GM20431 (cell line): Measurements from ENCODE around the gene CAP1.
"Not testable (repeated sequence)": the region's sequence is repeated elsewhere in the genome, so short reads cannot be mapped to it uniquely, and the experiment has no call there.

ENCODE experiments used
- in situ Hi-C: fragments of 300-500 bp; cut with MseI, MboI; formaldehyde crosslinking; loops from one replicate; pipeline ENCODE4 v1.15.0; 2020; ENCODE audit warnings: low sequenced_read_pairs; ENCODE audit not compliant: unreplicated experiment

CAP1 gene

DNA sequence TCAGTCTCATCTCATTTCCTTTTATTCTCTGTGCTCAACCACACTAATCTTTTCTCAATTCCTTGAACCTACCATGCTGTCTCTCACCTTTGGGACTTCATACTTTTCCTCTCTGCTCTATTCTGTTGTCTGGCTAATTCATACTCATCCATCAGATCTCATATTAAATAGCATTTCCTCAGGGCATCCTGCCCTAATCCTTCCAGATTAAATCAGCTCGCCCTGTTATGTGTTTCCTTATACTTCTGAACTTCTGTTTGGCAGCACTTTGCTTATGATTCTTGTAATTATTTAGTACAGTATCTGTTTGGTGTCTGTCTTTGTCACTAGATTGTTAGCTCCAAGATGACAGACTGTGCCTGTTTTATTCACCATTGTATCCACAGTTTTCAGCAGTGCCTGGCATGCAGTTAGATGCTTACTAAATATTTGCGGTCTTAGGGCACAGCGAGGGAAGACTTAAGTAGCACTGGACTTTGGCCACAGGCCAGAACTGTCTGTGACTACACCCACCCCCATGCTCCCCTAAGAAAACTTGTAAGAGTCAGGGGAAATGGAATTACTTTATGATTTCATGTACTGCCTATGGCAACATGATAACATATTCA is 9.9 kb upstream of the CAP1 start:
- in situ Hi-C loops = no loop called here

GRCh38 chr1:40032240-40032891 is 8.2 kb upstream of the CAP1 start:
- in situ Hi-C loops = no loop called here

DNA sequence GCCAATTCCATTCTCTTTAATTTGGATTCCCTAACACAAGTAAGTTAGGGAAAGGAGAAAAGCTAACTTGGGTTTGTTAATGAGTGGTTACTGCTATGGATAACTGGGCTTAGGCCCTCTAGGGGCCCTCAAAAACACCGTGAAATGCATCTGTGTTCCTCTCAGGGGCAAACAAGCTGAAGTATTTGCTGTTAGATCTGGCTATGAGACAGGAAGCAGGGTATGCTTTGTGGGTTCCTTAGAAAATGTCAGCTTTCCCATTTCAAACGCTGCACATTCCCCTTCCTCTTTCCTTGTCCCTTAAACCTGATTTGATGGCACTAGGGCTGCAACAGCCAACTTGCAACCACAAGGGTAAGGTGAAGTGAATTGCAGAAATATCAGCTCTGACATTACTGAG is 5.7 kb upstream of the CAP1 start:
- in situ Hi-C loops = no loop called here

- in situ Hi-C loops = no loop called here
Measured at GRCh38 chr1:40036574-40036973, 4.0 kb upstream of the CAP1 start.

- in situ Hi-C loops = not testable (repeated sequence)
Measured at GRCh38 chr1:40037254-40037653, 3.3 kb upstream of the CAP1 start.

DNA sequence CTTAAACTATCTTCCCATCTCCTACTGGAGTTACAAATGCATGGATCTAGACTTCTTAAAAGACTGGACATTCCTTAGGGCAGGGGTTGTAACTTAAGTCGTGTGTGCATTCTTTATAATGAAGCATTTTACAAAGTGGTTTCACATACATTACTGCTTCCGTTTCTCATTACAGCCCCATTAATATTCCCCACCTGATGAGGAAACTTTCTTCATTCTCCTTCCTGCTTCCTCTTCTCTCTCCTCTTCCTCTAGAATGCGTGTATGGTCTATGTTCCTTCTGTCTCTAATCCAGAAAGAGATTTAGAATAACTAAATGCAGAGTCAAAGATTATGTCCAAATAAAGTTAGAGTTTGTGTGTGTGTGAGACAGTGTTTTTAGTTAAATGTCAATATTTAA is 1.8 kb upstream of the CAP1 start:
- in situ Hi-C loops = no loop called here

DNA sequence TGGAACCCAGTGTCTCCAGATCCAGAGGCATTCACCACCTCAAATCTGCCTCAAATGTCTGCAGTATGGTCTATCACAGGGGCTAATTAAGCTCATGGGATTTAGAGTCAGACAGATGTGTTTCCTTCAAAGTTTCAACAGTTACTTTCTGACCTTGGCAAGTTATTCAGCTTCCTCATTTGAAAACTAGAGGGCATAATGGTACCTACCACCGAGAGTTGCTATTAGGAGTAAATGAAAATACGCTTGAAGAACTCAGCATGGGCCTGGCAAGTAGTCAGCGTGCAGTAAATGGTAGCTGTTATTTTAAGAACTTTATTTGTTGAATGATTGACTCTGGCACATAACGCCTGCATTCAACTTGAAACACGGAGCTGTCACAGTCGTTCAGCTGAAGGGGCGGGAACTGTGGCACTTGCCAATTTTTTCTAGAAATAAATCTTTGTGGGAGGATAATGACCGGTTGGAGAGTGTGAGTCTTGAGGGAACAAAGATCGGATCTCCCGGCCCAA is 1.2 kb upstream of the CAP1 start:
- in situ Hi-C loops = no loop called here

DNA sequence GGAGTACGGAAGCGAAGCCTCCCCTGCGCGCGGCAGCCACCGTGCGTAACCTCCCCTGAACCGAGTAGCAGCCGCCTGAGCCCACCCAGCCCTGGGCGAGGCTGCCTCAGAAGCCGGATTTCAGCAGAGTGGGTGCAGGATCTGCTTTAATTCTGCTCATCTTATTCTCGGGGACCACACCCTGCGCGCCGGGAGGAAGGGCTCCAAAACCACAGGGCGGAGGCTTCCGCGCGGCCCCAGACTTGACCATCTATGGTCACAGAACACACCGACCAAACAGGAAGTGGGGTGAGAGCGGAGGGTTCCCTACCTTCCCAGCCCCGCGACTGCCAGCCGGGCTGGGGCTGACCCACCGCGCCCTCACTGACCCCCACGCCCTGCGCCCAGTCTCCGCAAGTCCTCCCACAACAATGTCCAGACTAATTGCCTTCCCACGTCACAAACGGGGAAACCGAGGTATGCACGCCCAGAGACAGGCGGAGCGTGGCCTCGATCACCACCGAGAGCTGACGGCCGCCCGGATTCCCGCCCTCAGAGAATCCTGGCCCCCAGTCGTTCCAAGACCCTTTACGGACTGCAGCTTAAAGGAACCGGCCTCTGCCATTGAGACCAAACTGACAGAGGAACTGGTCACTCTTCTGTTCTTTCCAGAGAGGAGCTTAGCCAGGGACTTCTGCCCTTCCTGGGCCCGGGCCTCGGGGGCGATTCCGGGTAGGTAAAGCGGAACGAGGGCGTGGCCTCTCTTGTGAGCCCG is 595 bp upstream of the CAP1 start:
- in situ Hi-C loops = no loop called here

DNA sequence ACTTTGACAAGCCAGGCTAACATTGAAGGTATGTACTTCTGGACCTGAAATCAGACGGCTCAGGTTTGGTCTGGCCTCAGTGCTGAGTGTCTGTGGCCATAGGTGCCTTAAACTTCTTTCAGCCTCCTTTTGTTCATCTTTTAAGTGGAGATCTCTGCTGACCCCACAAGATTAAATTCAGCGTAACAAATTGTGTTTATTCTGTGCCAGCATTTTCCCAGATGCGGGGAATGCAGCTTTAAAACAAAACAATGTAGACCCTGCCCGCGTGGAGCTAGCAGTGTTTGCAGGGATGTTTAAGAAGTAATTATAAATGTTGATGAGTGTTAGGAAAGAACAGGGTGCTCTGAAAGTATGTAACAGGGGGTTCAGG is 923 bp downstream of the CAP1 start:
- in situ Hi-C loops = no loop called here

GRCh38 chr1:40042341-40042740 is 1.8 kb downstream of the CAP1 start:
- in situ Hi-C loops = no loop called here

DNA sequence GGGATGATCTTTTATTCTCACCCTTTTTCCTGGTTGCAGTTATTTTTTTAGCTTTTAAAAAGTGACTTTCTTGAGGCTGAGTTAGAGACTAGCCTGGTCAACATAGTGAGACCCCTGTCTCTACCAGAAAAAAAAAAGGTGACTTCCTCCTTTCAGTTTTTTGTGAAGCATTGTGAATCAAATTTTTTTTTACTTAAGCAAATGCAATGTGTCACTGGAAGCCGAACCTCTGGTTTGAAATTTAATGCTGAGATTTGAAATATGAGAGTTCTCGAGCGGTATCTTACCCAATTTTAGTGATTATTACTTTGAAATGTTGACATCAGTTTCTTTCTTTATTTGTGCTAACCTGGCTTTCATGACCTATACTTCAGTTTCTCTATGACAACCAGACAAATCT is 3.6 kb downstream of the CAP1 start:
- in situ Hi-C loops = no loop called here

- in situ Hi-C loops = no loop called here
Measured at GRCh38 chr1:40045182-40045581, 4.7 kb downstream of the CAP1 start.

- in situ Hi-C loops = no loop called here
Measured at GRCh38 chr1:40045766-40046165, 5.2 kb downstream of the CAP1 start.

DNA sequence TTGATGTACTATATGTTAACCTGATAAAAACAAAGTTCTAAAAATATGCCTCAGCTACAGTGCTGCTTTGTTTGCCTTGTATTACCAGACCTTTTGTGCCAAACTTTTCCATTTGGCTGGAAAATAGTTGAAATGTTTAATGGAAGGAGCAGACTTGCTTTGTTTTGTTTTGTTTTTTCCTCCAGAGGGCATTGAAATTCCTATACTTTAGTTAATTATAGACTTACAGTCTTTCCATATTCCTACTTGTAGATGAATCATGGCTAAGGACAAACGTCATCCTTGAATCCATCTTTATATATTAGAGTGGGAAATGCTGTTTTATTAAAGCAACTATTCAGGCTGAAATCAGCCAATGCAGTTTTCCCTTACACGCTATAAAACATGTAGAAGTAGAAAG is 6.7 kb downstream of the CAP1 start:
- in situ Hi-C loops = no loop called here

DNA sequence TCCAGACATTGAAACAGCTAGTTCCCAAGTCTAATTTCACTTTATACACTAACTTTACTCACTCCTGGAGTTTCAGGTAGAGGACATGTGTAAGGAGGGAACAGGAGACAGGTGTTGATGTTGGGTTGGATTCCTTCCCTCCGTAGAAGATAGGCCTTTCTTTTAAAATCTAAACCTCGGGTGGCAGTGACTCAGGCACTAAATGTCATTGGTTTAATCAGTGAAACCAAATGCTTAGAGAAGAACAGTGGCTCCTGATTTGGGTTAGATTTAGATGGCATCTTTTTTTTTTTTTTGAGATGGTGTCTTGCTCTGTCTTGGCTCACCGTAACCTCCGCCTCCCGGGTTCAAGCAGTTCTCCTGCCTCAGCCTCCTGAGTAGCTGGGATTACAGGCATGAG is 7.2 kb downstream of the CAP1 start:
- in situ Hi-C loops = no loop called here

- in situ Hi-C loops = no loop called here
Measured at GRCh38 chr1:40049725-40050124, 9.2 kb downstream of the CAP1 start.

DNA sequence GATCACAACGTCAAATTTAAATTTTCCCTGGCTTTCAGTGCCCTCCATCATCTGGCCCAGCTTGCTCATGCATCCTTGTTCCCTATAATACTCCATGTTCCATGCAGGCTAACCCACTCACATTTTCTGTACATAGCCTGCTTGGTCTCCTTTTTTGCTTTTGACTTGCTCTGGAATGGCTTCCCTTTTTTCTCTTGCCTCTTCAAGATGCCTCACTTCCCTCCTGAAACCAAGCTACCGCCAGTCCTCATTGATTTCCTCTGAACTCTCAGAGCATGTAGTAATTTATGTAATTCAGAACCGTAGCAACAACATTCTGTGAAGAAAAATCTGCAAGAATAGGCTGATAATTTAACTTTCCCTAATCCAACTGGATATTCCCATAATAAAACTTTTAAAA is 10.3 kb downstream of the CAP1 start:
- in situ Hi-C loops = no loop called here

DNA sequence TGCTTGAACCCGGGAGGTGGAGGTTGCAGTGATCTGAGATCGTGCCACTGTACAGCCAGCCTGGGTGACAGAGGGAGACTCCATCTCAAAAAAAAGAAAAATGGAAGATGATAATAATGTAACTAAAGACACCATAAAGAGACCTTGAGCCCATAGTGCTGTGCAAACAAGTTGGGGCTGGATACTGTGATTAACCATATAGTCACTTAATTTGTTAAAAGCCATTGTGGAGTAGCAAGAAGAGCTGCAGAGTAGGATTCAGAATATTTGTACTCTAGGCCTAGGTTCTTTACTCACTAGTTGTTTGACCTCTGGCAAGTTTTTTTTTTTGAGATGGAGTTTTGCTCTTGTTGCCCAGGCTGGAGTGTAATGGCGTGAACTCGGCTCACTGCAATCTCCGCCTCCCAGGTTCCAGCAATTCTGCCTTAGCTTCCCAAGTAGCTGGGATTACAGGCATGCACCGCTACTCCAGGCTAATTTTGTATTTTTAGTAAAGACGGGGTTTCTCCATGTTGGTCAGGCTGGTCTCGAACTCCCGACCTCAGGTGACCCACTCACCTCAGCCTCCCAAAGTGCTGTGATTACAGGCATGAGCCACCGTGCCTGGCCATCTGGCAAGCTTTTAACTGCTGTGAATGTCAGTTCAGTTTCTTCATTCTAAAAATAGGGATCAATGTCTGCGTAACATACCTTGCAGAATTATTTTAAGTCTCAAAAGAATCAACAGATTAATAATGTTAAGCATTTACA is 12.8 kb downstream of the CAP1 start:
- in situ Hi-C loops = no loop called here

GRCh38 chr1:40056519-40057309 is 16.2 kb downstream of the CAP1 start:
- in situ Hi-C loops = no loop called here
